Measurements from ENCODE around the gene EPB41L4B.

EPB41L4B gene

GRCh38 chr9:109274884-109275730, 45.8 kb downstream of the EPB41L4B start:
- H3K4me3 ChIP-seq (ENCODE audit: low read depth, low read length): no peak overlapping the region
- DNase-seq (ENCODE audit: low read depth): no peak

- no peak for DNase-seq (ENCODE audit: low read depth)
- no peak overlapping the region for H3K4me3 ChIP-seq (ENCODE audit: low read depth, low read length)
Measured at GRCh38 chr9:109273869-109274268, 47.0 kb downstream of the EPB41L4B start.

- DNase-seq (ENCODE audit: low read depth): no peak
- H3K4me3 ChIP-seq (ENCODE audit: low read depth, low read length): no peak overlapping the region
Measured at GRCh38 chr9:109272745-109273144, 48.1 kb downstream of the EPB41L4B start.

- no peak overlapping the region for H3K4me3 ChIP-seq (ENCODE audit: low read depth, low read length)
- DNase-seq (ENCODE audit: low read depth): no peak
Measured at GRCh38 chr9:109272045-109272444, 48.8 kb downstream of the EPB41L4B start.

- H3K4me3 ChIP-seq (ENCODE audit: low read depth, low read length): no peak overlapping the region
- DNase-seq (ENCODE audit: low read depth): no peak
Measured at GRCh38 chr9:109270971-109271925, 49.6 kb downstream of the EPB41L4B start.

GRCh38 chr9:109270441-109270840, 50.4 kb downstream of the EPB41L4B start:
- DNase-seq (ENCODE audit: low read depth): no peak
- H3K4me3 ChIP-seq (ENCODE audit: low read depth, low read length): no peak overlapping the region

- H3K4me3 ChIP-seq (ENCODE audit: low read depth, low read length): no peak overlapping the region
- DNase-seq (ENCODE audit: low read depth): no peak
Measured at GRCh38 chr9:109269839-109270238, 51.0 kb downstream of the EPB41L4B start.

GRCh38 chr9:109269081-109269480, 51.8 kb downstream of the EPB41L4B start:
- no peak for DNase-seq (ENCODE audit: low read depth)
- H3K4me3 ChIP-seq (ENCODE audit: low read depth, low read length): no peak overlapping the region

GRCh38 chr9:109267555-109267954, 53.3 kb downstream of the EPB41L4B start:
- DNase-seq (ENCODE audit: low read depth): no peak
- no peak overlapping the region for H3K4me3 ChIP-seq (ENCODE audit: low read depth, low read length)

GRCh38 chr9:109264877-109265587, 55.8 kb downstream of the EPB41L4B start:
- H3K4me3 ChIP-seq (ENCODE audit: low read depth, low read length): no peak overlapping the region
- no peak for DNase-seq (ENCODE audit: low read depth)

GRCh38 chr9:109263358-109263757, 57.5 kb downstream of the EPB41L4B start:
- H3K4me3 ChIP-seq (ENCODE audit: low read depth, low read length): no peak overlapping the region
- DNase-seq (ENCODE audit: low read depth): no peak

- no peak for DNase-seq (ENCODE audit: low read depth)
- H3K4me3 ChIP-seq (ENCODE audit: low read depth, low read length): no peak overlapping the region
Measured at GRCh38 chr9:109258481-109259302, 62.2 kb downstream of the EPB41L4B start.

GRCh38 chr9:109256336-109256735, 64.5 kb downstream of the EPB41L4B start:
- no peak for DNase-seq (ENCODE audit: low read depth)
- H3K4me3 ChIP-seq (ENCODE audit: low read depth, low read length): no peak overlapping the region

- H3K4me3 ChIP-seq (ENCODE audit: low read depth, low read length): no peak overlapping the region
- DNase-seq (ENCODE audit: low read depth): no peak
Measured at GRCh38 chr9:109255394-109255793, 65.5 kb downstream of the EPB41L4B start.

- no peak overlapping the region for H3K4me3 ChIP-seq (ENCODE audit: low read depth, low read length)
- peak; percentile 58 for DNase-seq (ENCODE audit: low read depth)
Measured at GRCh38 chr9:109254317-109254716, 66.5 kb downstream of the EPB41L4B start.

- DNase-seq (ENCODE audit: low read depth): no peak
- H3K4me3 ChIP-seq (ENCODE audit: low read depth, low read length): no peak overlapping the region
Measured at GRCh38 chr9:109253637-109254284, 67.1 kb downstream of the EPB41L4B start.

GRCh38 chr9:109253241-109253636, 67.6 kb downstream of the EPB41L4B start:
- DNase-seq (ENCODE audit: low read depth): no peak

GRCh38 chr9:109252291-109252690, 68.6 kb downstream of the EPB41L4B start:
- no peak for DNase-seq (ENCODE audit: low read depth)
- no peak overlapping the region for H3K4me3 ChIP-seq (ENCODE audit: low read depth, low read length)

More at GRCh38 chr9:109253241-109253636, 67.6 kb downstream of the EPB41L4B start:
- no peak overlapping the region for H3K4me3 ChIP-seq (ENCODE audit: low read depth, low read length)

- DNase-seq (ENCODE audit: low read depth): no peak
- H3K4me3 ChIP-seq (ENCODE audit: low read depth, low read length): no peak overlapping the region
Measured at GRCh38 chr9:109251776-109252106, 69.1 kb downstream of the EPB41L4B start.
